Measurements from ENCODE around the gene ARFGAP2. TPM values are rescaled to one million over a fixed set of nuclear protein-coding genes. Genes with fewer than 3 reads are reported as not detected.

Gene ARFGAP2
- total RNA-seq, 2 experiments from 2014 or later, result 89.6 to 102 TPM

DNA sequence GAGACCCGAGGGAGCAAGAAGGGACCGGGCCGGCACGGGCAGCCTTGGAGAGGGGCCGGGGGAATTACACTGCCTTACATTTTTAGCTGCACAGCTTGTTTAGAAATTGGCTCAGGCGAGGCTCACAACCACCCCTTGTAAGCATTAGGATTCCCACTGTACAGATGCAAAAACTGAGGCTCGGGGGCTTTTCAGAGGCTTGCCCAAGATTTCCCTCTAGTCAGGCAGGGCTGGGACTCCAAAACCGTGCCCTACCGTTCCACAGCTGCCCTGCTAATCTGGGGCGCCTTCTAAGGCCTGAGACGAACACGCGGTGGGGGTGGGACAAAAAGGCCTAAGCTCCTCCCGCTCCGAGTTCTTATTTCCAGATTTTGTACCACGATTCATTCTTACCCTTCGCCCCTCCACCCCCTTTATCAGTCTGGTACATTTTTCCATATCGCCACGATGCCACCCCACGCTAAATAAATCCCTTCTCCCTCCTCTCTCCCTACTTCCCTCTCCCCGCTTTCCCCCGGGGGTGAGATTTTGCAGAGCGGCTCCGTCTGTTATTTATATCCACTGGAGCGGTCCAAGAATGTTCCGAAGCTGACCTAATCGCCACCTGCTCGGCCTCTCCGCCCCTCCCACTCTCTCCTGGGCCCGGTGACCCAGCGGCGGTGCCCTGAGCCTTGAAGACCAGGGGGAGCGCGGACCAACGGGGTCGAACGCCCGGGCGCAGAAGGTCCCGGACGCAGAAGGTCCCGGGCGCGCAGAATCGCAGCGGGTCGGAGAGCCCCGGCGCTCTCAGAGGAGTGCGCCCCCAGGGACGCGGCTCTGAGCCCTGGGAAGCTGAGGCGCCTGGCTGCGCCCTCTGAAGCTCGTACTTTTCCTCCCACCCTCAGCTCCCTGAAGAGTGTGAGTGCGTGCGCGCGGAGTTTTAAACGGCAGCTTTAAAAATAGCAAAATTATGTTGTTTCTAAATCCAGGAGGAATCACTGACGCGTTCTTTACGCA, 10.3 kb upstream of the ARFGAP2 start:
- ChIA-PET CTCF (interaction anchor here (0.8 to 2.8 kb wide), 8 partner anchors 8 to 187 kb away, joined by 3 to 14 read pairs (median 4); partner anchors contain the start of genes ARFGAP2 and DDB2), POLR2A (interaction anchor here (0.6 to 2.5 kb wide), 5 partner anchors 28 to 825 kb away, joined by 3 to 20 read pairs (median 3); partner anchors contain the start of genes ACP2 and DDB2)
- H3K27me3 Mint-ChIP-seq (ENCODE audit: low read depth), result peaks cover 33% of the 10 kb centered on the region
- H3K4me1 Mint-ChIP-seq (ENCODE audit: low read depth), result peaks cover 12% of the 10 kb centered on the region
- peak; percentile 59 for ATAC-seq
- no peak overlapping the region for H3K27ac Mint-ChIP-seq
- DNase-seq, result peak; percentile 58
- no peaks in the 10 kb centered on the region for H3K36me3 Mint-ChIP-seq (ENCODE audit: low read depth)
- peak overlapping the region; percentile 63 for H3K4me3 Mint-ChIP-seq
- H3K9me3 Mint-ChIP-seq (ENCODE audit: insufficient read depth), result no peaks in the 10 kb centered on the region

DNA sequence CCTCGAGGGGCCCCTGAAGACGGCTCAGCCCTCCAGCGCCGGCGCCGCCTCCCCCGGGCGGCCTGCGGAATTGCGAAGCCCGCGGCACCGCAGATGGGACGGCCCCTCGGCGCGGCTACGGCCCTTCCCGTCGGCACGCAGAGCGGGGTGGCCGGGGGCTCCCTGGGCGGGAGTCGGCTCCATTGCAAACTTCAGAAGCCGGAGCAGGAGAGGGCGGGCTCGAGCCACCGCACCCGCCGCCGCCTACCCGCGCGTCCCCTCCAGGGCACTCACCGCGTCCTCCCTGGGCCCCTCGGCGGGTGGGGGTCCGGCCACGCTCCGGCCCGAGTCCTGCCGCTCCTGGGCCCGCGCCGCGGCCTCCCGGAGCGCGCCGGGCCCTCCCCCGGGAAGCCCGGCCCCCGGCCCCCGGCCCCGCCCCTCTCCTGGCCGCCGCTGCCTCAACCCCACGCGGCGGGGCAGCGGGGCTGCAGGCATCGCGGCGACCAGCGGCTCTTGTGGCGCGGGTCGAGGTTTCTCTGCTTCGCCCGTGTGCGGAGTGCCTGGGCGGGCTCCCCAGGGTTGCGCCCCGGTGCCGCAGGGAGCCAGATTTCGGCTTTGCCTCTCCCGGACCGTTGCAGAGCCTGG, 9.5 kb upstream of the ARFGAP2 start, which contains the start of gene PACSIN3:
PACSIN3 (minus strand) TSS at position 359 of the 624 bp plus-strand sequence. CDS start 3,707 bp downstream, outside the sequence.
- ChIA-PET POLR2A (interaction anchor here (1.3 to 2.5 kb wide), 2 partner anchors 29 to 62 kb away, joined by 4 to 20 read pairs; partner anchors contain the start of genes ACP2 and DDB2), CTCF (interaction anchor here (1.8 to 2.8 kb wide), 4 partner anchors 7 to 188 kb away, joined by 5 to 14 read pairs (median 8); no protein-coding TSS in a partner anchor)
- ATAC-seq (peak; percentile 81), DNase-seq (peak; percentile 38)
- peak within 1 kb of the TSS; percentile 63 for H3K4me3 Mint-ChIP-seq
- no peaks in the 10 kb centered on the region for H3K9me3 Mint-ChIP-seq (ENCODE audit: insufficient read depth)
- H3K27me3 Mint-ChIP-seq (ENCODE audit: low read depth), result peaks cover 33% of the 10 kb centered on the region
- no peaks in the 10 kb centered on the region for H3K36me3 Mint-ChIP-seq (ENCODE audit: low read depth)
- H3K27ac Mint-ChIP-seq, result no peak within 1 kb of the TSS
- peaks cover 12% of the 10 kb centered on the region for H3K4me1 Mint-ChIP-seq (ENCODE audit: low read depth)

DNA sequence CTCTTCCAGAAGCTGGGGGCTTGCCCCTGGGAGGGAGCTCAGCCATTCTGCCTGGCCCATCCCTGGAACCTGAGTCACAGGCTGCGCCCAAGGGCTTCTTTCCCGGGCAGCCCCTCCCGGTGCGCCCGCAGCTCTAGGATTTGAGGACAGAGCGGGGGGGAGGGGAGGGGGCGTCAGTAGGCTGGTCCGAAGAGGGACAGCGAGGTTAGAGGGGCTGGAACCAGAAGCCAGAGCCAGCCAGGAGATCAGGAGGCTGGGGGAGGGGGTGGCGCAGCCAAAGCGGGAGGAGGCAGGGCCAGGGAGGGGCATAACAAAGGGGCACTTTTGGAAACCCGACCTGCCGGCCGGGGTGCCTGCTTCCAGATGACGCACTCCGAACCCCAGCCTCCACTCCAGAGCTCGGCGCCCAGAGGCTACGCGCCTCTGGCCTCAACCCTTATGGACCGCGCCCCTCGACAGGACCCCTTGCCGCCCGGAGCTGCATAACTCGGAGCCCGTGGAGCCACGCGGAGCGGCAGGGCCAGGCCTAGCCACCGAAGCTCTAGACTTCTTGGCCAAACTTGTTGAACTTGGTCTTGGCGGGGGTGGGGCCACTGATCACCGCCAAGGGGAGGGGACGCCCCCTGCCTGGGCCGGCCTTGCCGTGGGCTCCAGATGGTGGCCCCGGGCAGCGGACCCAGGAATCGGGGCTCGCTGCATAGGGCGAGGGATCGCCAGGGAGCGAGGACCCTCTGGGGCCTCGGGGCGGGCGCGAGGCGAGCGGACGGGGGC, 8.8 kb upstream of the ARFGAP2 start:
- CTCF ChIA-PET, result interaction anchor here (1.5 to 1.6 kb wide), 2 partner anchors 63 to 74 kb away, joined by 3 read pairs; partner anchors contain the start of gene ACP2
- peak; percentile 7 for ATAC-seq
- POLR2A ChIA-PET, result interaction anchor here (0.6 kb wide), 1 partner anchor 29 kb away, joined by 4 read pairs; the partner anchor contains the start of gene DDB2
- Mint-ChIP-seq H3K36me3 (ENCODE audit: low read depth) (no peaks in the 10 kb centered on the region), H3K27ac (no peak overlapping the region), H3K4me1 (ENCODE audit: low read depth) (peaks cover 12% of the 10 kb centered on the region), H3K4me3 (no peak overlapping the region), H3K27me3 (ENCODE audit: low read depth) (peaks cover 33% of the 10 kb centered on the region), H3K9me3 (ENCODE audit: insufficient read depth) (no peaks in the 10 kb centered on the region)
- no peak for DNase-seq

DNA sequence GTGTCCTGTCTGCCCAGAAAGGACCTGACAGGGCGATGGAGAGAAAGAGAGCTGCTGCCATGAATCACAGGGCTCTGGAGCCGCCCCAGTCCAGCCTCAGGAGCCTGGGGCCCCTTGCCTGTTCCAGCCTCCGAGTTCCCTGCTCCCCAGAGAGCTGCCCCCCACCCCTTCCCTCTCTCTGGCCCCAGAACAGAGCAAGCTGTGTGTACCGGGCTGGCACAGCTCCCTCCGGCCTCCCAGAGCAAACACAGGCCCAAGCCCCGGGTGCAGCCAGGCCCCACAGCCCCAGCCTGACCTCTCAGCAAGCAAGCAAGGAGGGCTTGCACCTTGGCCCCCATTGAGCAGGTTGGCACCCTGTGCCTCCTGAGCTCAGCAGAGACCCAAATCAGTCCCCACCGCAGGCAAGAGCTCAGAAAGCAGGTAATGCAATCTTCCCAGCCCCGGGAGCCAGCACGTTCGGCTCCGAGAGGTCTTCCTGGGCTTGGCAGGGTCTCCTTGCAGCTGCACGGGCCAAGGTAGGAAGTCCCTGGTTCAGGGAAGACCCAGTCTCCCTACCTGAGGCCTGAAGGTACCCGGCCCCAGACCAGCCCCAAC, 8.1 kb upstream of the ARFGAP2 start:
- Mint-ChIP-seq H3K4me1 (ENCODE audit: low read depth) (peaks cover 12% of the 10 kb centered on the region), H3K27ac (no peak overlapping the region), H3K27me3 (ENCODE audit: low read depth) (peaks cover 33% of the 10 kb centered on the region), H3K4me3 (peak overlapping the region; percentile 28), H3K9me3 (ENCODE audit: insufficient read depth) (no peaks in the 10 kb centered on the region), H3K36me3 (ENCODE audit: low read depth) (no peaks in the 10 kb centered on the region)
- no peak for ATAC-seq
- CTCF ChIA-PET, result interaction anchor here (1.5 to 1.6 kb wide), 2 partner anchors 64 to 75 kb away, joined by 3 read pairs; partner anchors contain the start of gene ACP2
- DNase-seq, result no peak
- POLR2A ChIA-PET, result interaction anchor here (0.6 to 0.7 kb wide), 2 partner anchors 30 to 46 kb away, joined by 3 to 4 read pairs; partner anchors contain the start of gene DDB2

DNA sequence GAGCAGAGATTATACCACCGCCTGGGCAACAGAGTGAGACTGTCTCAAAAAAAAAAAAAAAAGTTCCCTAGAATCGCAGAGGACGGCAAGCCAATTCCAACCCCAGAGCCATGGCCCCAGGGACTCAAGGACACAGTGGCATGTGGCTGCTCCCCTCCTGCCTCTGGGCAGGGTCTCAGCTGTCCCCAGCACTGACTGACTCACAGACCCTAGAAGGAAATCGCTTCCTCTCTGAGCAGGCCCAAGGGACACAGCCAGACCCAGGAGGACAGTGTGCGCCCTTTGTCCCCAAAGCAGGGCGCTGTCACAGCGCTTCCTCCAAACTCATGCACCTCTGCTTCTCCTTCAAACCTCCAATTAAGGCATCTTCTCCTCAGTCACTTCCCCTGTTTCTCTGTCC, 7.3 kb upstream of the ARFGAP2 start:
- Mint-ChIP-seq H3K4me1 (ENCODE audit: low read depth) (peaks cover 15% of the 10 kb centered on the region), H3K36me3 (ENCODE audit: low read depth) (no peaks in the 10 kb centered on the region), H3K4me3 (no peak overlapping the region), H3K27me3 (ENCODE audit: low read depth) (peaks cover 28% of the 10 kb centered on the region), H3K27ac (no peak overlapping the region), H3K9me3 (ENCODE audit: insufficient read depth) (no peaks in the 10 kb centered on the region)
- CTCF ChIA-PET, result interaction anchor here (0.6 to 1.6 kb wide), 2 partner anchors 65 to 106 kb away, joined by 3 read pairs; partner anchors contain the start of gene ACP2
- no peak for ATAC-seq
- no peak for DNase-seq
- POLR2A ChIA-PET, result no interaction called here

DNA sequence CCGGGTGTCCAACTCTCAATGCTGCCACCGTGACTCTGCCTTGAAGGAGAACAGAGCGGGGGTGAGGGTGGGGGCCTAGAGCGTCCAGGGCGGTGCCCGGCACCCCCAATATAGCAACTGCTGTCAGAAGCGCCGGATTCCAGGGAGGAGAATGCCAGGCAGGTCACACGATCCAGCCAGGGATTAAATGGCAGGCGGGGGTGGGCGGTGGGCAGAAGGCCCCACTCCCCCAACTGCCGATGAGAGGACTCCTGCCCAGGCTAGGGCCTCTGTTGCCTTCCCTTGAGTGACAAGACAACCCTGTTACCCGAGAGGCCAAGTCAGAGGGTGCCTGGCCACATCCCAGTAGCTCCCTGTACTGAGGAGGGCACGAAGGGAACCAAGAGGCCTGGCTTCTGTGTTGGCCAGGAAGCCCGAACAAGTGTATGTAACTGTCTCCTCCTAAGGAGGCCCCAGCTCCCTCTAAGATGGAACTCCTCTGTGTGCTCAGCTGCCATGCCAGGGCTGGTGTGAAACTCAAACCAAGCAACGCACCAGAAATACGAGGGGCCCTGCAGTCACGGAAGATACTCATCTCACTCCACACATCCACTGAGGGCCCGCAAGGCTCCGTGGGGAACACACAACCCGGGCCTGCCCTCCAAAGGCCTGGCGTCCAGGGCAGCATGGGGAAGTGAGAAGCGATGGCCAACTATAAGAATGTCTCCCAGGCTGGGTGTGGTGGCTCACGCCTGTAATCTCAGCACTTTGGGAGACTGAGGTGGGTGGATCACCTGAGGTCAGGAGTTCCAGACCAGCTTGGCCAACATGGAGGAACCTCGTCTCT, 6.6 kb upstream of the ARFGAP2 start:
- Mint-ChIP-seq H3K9me3 (ENCODE audit: insufficient read depth) (no peaks in the 10 kb centered on the region), H3K36me3 (ENCODE audit: low read depth) (no peaks in the 10 kb centered on the region), H3K4me1 (ENCODE audit: low read depth) (peaks cover 15% of the 10 kb centered on the region), H3K4me3 (no peak overlapping the region), H3K27ac (no peak overlapping the region), H3K27me3 (ENCODE audit: low read depth) (peaks cover 25% of the 10 kb centered on the region)
- DNase-seq (no peak), ATAC-seq (no peak)
- POLR2A ChIA-PET, result interaction anchor here (2.6 kb wide), 1 partner anchor 32 kb away, joined by 12 read pairs; the partner anchor contains the start of gene DDB2
- CTCF ChIA-PET, result no interaction called here

DNA sequence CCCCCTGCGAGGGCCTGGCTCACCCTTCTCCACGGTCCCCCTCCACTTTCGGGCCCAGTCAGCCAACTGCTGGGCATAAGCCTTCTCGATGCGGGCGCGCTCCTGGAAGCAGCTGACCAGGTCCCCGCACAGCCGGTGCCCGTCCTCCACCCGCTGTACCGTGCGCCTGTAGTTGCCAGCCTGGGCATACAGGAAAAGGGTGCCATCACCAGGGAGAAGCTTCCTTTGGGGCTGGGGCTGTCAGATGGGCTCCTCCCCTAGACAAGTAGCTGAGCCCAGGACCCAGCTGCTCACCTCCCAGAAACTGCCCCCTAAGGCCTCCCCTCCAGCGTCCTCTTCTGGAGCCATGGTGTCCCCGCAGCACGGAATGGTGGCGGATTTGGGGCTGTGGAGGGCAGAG, 5.7 kb upstream of the ARFGAP2 start:
- Mint-ChIP-seq H3K9me3 (ENCODE audit: insufficient read depth) (no peaks in the 10 kb centered on the region), H3K4me1 (ENCODE audit: low read depth) (peaks cover 17% of the 10 kb centered on the region), H3K36me3 (ENCODE audit: low read depth) (no peaks in the 10 kb centered on the region), H3K27ac (no peak overlapping the region), H3K4me3 (no peak overlapping the region), H3K27me3 (ENCODE audit: low read depth) (peaks cover 16% of the 10 kb centered on the region)
- ChIA-PET POLR2A (interaction anchor here (2.6 kb wide), 1 partner anchor 33 kb away, joined by 12 read pairs; the partner anchor contains the start of gene DDB2), CTCF (interaction anchor here (1.7 kb wide), 1 partner anchor 82 kb away, joined by 3 read pairs; no protein-coding TSS in a partner anchor)
- no peak for ATAC-seq
- DNase-seq, result no peak

DNA sequence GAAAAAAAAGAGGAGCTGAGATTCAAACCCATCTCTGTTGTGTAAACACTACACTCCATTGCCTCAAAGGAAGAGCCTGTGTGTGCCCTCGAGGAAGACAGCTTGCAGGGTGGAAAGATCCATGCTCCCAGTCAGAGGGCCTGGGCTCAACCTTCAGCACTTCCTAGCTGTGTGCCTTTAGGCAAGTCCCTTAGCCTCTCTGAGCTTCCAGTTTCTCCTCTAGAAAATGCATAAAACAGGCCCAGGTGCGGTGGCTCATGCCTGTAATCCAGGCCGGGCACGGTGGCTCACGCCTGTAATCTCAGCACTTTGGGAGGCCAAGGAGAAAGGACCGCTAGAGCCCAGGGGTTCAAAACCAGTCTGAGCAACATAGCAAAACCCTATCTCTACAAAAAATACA, 4.6 kb upstream of the ARFGAP2 start:
- no peak for ATAC-seq
- Mint-ChIP-seq H3K4me1 (ENCODE audit: low read depth) (peaks cover 12% of the 10 kb centered on the region), H3K9me3 (ENCODE audit: insufficient read depth) (no peaks in the 10 kb centered on the region), H3K27ac (no peak overlapping the region), H3K27me3 (ENCODE audit: low read depth) (peaks cover 11% of the 10 kb centered on the region), H3K4me3 (no peak overlapping the region), H3K36me3 (ENCODE audit: low read depth) (no peaks in the 10 kb centered on the region)
- ChIA-PET CTCF (interaction anchor here (1.2 to 4.8 kb wide), 3 partner anchors 10 to 83 kb away, joined by 3 to 38 read pairs (median 3); partner anchors contain the start of gene DDB2), POLR2A (interaction anchor here (2.6 kb wide), 1 partner anchor 34 kb away, joined by 12 read pairs; the partner anchor contains the start of gene DDB2)
- DNase-seq, result no peak

DNA sequence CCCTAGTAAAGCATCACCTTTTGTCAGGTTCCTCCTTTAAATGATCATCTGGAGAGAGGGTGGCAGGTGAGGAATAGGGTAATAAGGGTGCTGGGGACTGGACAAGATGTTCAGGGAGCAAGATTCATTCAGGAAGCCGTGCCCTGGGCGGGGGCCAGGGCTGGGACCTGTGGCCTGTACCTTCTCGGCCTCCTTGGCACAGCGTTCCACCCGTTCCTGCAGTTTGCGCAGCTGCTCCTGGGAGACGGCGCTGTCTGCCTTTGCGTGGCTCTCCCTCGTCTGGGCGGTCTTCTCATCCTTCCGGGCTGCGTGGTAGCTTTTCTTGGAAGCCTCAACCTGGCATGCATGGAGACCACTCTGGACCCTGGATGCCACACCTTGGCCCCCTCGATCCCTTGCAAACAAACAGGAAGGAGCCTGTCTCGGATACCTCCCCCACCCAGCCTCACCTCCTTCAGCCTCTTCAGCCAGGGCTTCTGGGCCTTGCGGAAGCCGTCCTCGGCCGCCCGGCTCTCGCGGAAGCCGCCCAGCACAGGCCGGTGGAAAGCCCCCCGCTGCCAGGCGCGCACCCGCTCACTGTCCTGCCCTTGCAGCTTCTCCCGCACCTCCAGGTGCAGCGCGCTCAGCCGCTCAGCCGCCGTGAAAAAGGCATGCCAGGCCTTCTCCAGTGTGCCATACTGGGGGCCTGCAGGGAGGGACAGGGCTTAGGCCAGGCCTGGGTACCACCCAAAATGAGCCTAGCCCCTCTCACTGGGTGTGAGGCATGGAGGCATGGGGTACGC, 3.5 kb upstream of the ARFGAP2 start:
- Mint-ChIP-seq H3K4me3 (no peak overlapping the region), H3K27ac (no peak overlapping the region), H3K27me3 (ENCODE audit: low read depth) (peaks cover 11% of the 10 kb centered on the region), H3K36me3 (ENCODE audit: low read depth) (peaks cover 4% of the 10 kb centered on the region), H3K9me3 (ENCODE audit: insufficient read depth) (no peaks in the 10 kb centered on the region), H3K4me1 (ENCODE audit: low read depth) (peaks cover 21% of the 10 kb centered on the region)
- DNase-seq, result no peak
- CTCF ChIA-PET, result interaction anchor here (0.6 to 4.8 kb wide), 14 partner anchors 7 to 99 kb away, joined by 3 to 54 read pairs (median 4); partner anchors contain the start of genes ACP2, DDB2 and NR1H3
- no peak for ATAC-seq
- POLR2A ChIA-PET, result interaction anchor here (0.8 to 1.4 kb wide), 3 partner anchors 22 to 75 kb away, joined by 3 to 10 read pairs (median 4); partner anchors contain the start of gene DDB2

Data from activated CD8-positive, alpha-beta T cell treated with anti-CD3 and anti-CD28 coated beads, Interleukin-2, amount 10 ng/mL, durations not matched to agents 7 days and 5 days (primary cell).